ENCODE data around the gene ZNF775.
A peak's percentile ranks its signal among the peaks of the same experiment; 100 is the strongest.

The ZNF775 gene

DNA sequence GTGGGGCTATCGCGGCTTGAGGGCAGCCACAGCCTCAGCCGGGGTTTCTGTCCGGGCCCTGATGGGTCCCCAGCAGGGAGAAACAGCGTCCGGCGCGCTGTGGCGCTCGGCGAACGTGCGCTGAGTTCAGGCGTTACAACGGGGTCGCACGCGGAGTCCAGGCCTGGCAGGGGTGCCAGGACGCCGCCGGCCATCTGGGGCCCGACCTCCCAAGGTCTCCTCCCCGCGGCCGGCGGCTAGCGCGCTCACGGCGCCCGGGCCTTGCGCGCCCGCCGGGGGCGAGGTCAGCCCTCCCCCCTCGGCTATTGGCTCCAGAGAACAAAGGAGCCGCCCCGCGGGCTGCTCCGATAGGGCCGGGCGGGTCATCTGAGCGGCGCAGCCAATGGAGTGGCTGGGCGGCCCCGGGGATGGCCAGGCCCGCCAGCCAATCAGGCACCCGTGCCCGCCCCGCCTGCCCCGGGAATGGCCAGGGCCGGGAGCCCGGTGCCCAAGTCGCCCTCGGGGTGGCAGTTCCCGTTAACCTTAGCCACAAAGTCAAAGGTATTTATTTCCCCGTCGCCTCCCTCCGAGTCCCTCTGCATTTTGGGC lies at the start of gene ZNF775:
Gene ZNF775, plus strand, starts transcription at position 478 of the 588 bp plus-strand sequence. CDS start 9,141 bp downstream, outside the sequence.
- DNase-seq (ENCODE audit: low read depth): peak; percentile 84

DNA sequence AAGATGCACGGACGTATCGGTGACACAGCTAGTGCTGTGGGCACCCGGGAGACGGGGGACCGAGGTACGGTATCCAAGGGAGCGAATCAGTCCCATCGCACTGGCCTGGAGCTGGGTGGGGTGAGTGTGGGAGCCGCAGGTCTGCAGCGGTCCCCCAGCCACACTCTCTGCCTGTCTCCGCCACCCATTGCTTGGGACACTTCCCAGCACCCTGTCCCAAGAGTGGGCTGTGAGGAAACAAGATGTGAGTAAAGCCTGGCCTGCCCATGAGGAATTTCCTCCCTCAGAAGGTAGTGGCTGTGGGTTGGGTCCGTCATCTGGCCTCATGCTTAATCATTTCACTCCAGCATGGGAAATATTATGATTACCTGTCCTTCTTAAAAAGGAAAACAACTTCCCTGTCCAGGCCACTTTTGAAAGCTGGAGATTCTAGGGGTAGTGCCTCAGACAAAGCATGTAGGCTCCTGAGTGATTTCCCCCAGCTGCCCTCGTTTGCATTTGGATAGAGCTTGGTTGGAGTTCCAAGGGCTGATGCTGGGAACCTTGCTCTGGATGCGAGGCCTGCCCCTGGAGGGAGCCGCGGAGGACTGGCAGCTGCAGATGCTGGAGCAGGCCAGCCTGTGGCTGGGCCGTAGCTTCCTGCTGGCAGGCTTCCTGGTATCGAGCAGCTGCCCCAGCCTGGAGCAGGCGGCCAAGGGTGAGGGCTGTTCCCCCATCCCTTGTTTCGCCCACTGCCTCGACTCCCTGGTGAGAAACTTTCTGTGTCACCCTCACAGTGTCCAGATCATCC lies 49.6 kb upstream of the ZNF775 start:
- no peak for DNase-seq (ENCODE audit: low read depth)

DNA sequence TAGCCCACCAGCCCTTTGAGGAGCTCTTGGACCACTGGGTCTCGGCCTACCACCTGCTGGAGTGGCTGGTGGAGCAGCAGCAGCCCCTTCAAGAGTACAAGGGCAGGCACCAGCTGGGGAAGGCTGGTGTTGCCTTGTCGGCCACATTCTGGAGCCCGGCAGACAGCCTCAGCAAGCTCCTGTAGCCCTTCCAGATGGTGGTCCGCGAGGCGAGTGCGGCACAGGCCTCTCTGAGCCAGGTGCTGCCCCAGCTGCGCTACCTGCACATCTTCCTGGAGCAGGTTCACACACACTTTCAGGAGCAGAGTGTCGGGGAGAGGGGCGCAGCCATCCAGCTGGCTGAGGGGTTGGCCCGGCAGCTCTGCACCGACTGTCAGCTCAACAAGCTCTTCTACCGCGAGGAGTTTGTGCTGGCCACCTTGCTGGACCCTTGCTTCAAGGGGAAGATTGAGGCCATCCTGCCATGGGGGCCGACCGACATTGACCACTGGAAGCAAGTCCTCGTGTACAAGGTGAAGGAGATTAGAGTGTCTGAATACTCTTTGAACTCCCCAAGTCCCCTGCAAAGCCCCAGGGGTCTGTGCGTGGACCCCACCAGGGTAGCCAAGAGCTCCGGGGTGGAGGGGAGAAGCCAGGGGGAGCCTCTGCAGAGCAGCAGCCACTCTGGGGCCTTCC lies 48.8 kb upstream of the ZNF775 start:
- DNase-seq (ENCODE audit: low read depth): no peak

DNA sequence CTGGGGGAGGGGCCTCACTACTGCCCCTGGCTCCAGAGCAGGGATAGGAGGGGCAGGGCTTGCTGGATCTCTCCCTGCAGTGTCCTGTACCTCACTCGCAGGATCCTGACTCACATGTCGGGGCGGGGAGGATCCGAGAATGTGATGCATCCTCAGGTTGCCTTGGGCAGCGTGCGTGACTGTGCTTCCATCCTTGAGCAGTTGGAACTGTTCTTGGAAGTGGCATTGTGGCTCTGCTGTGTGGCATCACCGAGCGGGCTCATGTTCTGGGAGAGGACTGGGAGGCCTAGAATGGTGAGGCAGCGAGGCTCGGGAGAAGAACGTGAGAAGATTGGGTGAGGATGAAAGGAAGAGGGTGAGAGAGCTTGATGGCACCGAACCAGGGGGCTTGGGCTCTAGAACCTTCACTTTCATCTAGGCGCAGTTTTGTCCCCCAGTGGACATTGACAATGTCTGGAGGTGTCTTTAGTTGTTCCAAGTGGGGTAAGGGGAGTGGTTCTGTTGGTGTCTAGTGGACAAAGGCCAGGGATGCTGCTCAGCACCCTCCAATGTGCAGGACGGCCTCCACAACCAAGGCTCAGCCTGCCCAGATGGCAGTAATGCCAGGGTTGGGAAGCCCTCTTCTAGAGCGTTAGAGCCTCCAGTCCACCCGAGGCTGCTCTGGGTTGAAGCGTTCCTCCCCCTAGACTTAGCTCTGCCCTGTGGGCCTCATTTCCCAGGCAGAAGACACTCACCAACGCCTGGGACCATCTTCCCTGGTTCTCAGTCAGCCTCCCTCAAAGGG lies 46.1 kb upstream of the ZNF775 start:
- no peak for DNase-seq (ENCODE audit: low read depth)

DNA sequence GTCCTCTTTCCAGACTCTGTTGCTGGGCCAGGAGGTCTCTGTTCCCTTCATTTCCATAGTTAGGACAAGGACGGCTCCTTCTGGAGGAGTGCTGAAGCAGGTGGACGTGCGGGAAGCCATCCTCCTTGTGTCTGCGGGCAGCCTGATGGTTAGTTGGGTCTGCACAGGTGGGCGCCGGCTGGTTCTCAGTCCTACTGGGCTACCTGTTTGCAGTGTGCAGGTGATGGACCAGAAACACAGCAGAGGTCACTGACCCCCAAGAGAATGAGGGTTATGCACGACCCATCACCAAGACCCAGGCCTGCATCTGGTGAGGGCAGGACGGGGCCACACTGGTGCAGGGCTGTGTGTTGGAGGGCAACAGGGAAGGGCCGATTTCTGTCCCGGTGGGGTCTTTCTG lies 45.5 kb upstream of the ZNF775 start:
- DNase-seq (ENCODE audit: low read depth): no peak

DNA sequence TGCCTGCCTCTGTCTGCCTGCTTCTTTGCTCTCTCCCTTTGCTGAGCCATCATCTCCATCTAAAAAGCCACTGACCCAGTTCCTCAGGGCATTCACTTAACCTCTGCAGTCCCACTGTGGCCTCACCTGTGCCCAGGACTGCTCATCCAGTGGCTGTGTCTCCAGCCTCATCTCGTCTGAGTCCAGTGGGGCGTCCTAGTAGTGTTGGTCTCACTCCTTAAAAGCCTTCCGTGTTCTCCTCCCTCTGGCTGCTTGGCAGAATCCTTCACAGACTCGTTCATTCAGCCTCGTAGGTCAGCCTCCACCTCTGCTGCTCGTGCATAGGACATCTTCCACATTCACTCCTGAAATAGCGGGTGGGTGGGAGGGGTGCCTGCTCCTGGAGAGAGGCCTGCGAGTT lies 45.0 kb upstream of the ZNF775 start:
- DNase-seq (ENCODE audit: low read depth): no peak

DNA sequence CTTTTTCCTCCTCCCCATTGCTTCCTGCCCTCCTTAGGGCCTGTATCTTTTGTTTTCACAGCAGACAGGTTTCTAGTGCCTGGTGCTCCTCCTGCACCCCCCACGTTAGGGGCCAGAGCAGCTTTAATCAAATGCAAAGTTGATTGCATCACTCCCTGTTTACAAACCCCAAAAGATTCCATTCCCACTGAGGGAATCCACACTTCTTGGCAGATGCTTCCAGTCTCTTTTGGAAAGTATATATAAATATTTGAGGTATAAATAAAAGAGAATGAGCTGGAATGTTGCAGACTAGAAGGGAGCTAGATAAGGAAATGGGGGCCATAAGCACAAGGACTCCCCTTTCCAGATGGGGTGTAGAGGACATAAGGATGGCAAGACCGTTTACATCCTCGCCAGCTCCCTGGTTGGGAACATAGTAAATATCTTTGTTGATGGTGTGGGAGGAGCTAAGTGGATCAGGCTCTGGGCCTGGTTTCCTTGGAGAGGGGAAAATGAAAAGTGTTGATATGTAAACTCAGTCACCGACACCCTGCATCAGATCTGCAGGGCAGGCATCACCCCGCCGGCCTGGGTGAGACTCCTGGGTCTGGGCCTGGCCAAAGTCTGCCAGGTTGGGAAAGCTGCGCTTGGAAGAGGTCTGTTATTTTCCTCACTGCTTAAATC lies 43.9 kb upstream of the ZNF775 start:
- peak; percentile 28 for DNase-seq (ENCODE audit: low read depth)

DNA sequence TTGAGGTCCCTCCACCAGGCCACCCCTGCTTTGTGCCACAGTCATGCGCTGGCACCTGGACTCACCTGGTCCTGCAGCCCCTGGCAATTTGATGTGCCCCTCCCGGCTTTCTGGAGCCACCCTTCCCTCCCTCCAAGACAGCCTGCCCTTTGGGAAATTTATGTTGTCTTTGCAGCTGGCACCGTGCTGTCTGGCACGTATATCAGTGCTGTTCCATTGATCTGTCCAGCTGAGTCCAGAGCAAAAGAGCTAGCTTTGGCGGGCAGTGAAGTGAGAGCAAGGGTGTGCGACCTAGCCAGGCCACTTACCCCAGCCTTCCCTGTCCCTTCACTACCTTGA lies 43.4 kb upstream of the ZNF775 start:
- no peak for DNase-seq (ENCODE audit: low read depth)

DNA sequence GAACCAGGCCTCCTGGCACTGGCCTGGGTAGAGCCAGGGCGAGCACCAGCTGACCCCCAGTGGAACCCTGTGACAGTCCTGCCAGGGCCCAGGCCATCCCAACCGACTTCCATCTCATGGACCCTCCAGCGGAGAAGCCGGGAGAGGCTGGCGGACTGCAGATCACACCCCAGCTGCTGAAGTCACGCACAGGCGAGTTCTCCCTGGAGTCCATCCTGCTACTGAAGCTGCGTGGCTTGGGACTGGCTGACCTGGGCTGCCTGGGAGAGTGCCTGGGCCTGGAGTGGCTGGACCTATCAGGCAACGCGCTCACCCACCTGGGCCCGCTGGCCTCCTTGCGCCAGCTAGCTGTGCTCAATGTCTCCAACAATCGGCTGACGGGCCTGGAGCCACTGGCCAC lies 42.4 kb upstream of the ZNF775 start:
- DNase-seq (ENCODE audit: low read depth): no peak

DNA sequence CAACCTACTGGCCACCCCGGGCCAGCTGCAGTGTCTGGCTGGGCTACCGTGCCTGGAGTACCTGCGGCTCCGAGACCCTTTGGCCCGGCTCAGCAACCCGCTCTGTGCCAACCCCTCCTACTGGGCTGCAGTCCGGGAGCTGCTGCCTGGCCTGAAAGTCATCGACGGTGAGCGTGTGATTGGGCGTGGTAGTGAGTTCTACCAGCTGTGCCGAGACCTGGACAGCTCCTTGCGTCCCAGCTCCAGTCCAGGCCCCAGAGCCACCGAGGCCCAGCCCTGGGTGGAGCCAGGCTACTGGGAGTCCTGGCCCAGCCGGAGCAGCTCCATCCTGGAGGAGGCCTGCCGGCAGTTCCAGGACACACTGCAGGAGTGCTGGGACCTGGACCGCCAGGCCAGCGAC lies 42.0 kb upstream of the ZNF775 start:
- no peak for DNase-seq (ENCODE audit: low read depth)

DNA sequence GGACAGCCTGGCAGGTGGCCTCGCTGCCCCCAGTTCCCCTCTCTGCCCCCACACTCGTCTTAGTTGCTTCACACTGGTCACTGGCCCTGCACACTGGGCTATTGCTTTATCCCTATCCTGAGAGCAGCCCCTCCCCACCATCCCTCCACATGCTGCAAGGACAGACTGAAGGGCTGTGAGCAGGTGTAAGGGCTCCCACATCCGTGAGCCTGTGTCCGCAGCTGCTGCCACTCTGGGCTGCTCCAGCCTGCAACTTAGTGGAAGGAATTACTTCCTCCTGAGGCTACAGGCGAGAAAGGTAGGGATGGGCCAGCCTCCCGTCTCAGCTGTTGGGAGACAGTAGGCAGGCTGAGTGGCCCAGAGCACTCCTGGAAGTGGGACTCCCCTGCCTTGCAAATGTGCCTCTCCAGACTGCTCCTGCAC lies 41.5 kb upstream of the ZNF775 start:
- no peak for DNase-seq (ENCODE audit: low read depth)

DNA sequence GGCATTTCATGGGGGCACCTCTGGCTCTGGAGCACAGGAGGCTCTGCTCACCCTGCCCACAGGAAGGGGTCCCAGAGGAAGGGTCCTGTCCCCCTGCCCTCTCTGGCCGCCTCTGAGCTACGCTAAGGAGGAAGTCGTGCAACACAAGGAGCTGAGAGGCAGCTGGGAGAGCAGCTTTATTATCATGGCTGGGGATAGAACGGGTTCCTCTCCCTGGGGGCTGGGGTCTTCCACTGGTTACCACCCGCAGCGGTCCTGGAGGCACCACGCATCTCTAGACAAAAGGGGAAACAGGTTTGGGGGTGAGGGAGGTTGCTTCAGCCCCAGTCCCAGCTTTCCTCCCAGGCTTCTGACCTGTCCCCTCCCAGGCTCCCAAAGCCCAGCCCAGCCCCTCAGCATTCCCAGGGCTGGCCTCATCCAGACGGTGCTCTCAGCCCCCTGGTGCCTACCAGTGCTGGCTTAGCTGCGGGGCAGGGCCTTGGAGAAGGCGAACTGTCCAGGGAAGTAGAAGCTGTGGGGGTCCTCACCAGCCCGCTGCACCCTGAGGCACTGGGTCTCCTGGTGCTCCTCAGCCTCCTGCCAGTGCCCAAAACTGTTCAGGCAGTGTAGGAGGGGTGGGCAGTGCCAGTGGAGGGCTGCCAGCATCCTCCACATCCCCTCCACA lies 40.8 kb upstream of the ZNF775 start:
- no peak for DNase-seq (ENCODE audit: low read depth)

DNA sequence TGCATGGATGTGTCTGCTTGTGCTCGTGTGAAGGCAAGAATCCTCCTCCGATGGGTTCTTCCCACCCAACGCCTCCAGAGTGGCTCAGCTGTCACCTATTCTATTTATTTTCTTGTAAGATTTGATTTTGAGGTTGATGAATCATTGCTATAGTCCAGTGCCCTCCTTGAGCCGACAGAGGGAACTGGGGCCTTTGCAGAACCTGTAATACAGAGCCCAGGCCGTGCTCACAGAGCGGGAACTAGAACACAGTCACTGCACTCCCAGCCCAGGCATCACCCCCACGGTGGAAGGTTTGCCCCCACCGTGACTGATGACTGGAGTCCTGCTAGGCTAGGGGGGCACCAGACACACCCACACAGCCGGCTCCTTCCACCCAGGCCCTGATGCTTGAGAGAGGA lies 39.7 kb upstream of the ZNF775 start:
- DNase-seq (ENCODE audit: low read depth): no peak

DNA sequence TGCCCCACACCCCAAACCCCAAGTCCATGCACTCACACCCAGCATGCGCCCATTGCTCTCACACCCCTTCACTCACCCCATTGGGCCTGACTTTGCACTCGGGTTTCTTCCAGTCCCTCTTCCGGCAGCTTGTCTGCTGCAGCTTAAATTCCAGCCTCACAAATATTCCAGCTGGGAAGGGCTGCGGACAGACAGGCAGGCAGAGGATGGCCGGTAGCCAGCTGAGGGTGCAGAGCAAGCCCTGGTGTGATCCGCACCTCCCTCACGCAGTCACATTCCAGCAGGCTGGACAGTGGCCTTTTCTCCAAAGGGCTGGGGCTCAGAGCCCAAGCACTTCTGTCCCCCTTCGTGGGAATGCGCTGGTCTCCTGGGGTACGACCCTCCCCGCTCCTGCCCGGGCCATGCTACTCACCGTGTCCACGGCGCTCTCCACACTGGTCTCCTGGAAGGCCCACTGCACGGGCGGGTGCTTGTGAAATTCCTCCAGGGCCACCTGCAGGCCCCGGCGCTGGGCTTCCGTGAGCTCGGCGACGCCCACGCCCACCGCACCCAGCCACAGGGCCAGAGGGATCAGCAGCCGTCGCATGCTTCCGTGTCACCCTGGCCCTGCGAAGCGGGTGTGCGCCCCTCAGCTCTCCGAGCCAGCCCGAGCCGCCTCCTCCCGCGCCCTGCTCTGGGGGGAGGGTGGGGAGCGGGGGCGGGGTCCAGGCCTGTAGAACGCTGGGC lies 38.9 kb upstream of the ZNF775 start:
- DNase-seq (ENCODE audit: low read depth): no peak

DNA sequence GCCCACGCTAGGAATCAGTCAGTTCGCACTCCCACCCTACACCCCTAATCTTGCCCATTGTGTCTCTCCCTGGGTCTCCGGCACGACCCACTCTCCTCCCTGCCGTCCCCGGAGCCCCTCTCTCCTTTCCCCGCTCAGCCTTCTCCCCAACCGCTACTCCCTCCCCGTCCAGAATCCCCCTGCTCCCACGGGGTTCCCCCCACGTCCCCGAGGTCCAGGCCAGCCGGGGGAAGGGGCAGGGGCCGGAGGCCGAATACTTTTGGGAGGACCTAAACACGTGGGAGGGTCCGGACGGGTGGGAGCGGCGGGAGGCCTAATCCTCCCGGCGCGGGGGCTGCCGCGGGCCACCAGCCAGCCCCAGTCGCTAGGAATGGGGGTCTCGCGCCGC lies 38.3 kb upstream of the ZNF775 start:
- DNase-seq (ENCODE audit: low read depth): no peak

DNA sequence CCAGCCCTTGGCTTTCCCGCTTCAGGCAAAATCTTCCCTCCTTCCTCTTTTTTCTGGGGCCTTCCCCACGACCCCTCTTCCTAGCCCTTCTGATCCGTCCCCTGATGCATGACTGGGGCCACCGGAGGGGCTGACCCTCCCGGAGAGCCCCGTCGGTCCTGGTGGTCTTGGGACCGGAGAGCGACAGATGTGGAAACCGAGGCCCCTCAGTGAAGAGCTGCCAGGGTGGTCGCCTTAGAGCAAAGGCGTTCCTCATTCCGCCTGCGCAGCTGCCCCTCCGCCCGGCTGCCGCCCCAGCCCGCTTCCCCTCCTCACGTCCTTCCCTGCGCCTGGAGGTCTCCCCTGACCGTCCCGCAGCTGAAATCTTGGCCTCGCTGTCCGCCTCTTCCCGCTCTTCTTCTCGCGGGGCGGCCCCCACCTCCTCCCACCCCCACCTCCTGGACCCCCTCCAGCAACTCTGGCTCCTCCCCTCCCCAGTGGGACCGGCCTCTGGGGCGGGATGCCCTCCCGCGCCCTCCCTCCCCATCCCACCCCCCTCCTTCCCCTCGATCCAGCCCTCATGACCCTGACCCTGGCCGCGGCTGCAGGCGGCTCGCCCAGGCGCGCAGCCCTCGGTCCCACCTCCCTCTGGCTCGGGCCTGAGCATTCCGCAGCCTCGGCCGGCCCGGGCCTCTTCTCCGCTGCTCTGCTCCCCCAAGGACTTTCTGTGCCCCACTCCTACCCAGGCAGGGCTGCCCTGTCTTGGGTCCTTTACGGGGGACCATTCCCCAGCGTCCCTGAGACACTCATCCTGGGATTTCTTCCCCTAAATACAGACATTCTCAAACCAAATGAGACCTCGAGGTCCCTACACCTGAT lies 37.6 kb upstream of the ZNF775 start, which contains the start of gene RARRES2:
Gene RARRES2, minus strand, starts transcription at position 367 of the 858 bp plus-strand sequence. CDS start 1,020 bp downstream, outside the sequence.
- DNase-seq (ENCODE audit: low read depth): no peak

DNA sequence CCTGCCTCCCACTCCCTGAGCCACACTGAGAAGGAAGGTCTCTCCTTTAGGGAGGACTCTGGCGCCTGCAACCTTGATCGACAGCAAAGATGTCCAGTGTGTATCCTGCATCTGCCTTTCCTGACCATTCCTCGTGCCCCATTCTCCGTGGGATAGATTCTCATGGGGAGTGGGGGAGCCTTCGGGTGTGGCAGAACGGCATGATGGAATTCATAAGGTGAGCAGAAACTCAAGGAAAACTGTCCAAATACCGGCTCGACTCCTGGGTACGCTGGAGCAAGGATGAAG lies 37.1 kb upstream of the ZNF775 start:
- DNase-seq (ENCODE audit: low read depth): no peak

DNA sequence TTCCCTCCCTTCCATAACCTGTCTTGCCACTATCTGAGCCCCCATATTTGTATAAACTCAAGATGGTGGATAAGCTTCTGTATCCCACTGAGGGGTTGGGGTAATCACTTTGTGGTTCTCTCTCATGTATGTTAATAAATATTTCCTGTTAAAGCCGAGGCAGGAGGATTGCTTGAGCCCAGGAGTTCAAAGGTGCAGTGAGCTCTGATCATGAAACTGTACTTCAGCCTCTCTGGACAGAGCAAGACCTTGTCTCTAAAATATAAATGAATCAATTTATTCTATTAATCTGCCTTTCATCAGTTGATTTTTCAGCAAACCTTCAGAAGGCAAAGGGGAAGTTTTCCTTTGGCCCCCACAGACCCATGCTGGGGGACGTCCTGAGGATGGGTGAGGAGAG lies 35.9 kb upstream of the ZNF775 start:
- no peak for DNase-seq (ENCODE audit: low read depth)

DNA sequence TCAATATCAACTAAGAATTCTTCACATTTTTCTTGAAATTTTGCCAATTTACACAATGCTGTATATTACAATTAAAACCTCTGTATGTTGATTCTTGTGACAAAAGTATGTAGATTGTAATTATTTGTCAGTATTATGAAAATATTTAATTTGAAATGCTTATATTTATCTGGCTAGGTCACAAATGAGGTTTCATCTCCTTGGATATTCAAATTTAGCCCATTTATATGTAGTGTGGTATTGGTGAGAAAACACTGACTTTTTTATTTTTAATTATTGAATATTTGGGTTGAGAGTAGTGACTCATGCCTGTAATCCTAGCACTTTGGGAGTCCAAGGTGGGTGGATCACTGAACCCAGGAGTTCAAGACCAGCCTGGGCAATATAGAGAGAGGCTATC lies 34.8 kb upstream of the ZNF775 start:
- no peak for DNase-seq (ENCODE audit: low read depth)

DNA sequence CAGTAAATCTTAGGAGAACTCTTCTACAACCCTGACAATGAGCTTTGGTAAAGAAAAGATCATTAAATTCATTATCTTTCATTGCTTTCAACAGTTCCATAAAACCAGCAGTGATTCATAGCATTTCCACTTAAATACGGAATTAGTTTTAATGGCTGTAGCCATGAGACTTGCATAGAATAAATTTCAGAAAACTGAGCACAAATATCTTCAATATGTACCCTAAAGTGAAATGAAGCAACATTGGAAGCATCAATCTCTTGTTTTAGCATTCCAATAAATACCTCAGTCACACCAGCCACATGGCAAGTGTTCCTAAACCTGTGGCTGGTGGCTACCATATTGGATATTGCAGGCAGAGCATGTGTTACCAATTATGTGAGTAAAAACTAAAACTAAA lies 34.1 kb upstream of the ZNF775 start:
- DNase-seq (ENCODE audit: low read depth): no peak

Measured in fibroblast of the conjunctiva (primary cell).